ENCODE measurements around the gene KDSR.
"Not testable (repeated sequence)": the region's sequence is repeated elsewhere in the genome, so short reads cannot be mapped to it uniquely, and the experiment has no call there.

The KDSR gene

DNA sequence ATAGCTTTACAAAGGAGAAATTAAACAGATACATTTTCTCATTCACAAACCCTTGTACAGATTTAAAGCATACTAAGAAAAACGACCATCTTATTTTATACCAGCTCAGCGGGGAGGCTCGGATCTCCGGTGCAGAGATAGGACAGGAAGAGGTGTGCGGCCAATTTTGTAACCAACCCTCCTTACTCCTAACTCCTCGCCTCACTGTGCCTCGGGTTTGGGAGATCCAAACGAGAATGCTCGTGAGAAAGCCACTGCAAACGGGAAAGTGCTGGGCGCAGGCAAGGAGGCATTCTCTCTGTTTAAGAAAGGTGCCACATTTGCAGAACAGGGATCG lies 1.2 kb downstream of the KDSR start:
- DNase-seq = no peak

DNA sequence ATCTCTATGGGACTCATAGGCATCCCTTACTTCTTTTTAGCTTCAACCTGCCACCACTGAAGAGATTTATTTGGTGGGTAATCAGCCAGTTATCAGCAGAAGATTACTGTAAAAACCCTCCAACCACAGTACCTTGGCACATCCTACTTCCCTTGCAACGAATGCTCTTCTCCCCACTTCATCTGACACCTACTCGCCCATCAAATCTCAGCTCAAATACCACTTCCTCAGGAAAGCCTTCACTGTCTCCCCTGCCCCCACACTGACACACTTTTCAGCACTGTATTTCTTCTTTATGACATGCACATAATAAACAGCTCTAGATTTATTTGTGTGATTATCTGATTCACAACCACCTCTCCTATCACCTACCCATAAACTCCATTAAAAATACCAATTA lies 3.1 kb downstream of the KDSR start:
- no peak for DNase-seq

DNA sequence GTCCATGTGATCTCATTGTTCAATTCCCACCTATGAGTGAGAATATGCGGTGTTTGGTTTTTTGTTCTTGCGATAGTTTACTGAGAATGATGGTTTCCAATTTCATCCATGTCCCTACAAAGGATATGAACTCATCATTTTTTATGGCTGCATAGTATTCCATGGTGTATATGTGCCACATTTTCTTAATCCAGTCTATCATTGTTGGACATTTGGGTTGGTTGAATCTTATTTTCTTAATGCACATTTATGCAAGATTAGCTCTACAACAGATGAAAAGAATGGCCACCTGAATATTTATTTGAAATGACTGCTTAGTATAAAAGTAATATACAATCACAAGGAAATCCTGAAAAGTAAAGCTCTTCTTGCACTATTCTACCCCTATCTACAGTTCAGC lies 3.6 kb downstream of the KDSR start:
- DNase-seq = not testable (repeated sequence)

DNA sequence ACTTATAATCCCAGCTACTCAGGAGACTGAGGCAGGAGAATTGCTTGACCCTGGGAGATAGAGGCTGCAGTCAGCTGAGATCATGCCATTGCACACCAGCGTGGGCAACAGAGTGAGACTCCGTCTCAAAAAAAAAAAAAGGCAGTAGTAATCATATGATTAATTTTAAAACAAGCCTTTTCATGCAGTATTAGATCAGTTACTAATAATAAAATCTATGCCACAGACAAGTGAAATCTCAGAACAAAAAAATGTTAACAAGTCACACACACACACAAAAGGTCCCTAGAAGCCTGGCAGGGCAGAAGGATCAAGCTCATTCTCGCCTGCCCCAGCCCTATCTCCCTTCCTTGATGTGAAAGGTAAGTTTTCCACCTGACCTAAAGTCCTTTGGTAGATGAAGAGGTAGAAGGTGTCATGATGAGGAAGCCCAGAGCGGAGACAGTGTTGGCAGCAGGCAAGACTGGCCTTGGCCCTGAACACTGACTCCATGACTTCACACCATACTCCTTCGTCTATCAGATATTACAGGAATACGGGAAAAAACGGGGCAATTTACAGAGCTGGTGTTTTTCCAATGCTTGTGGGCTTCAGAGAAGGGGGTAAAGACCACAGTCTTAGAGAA lies 10.6 kb downstream of the KDSR start:
- DNase-seq = no peak

GRCh38 chr18:63350230-63350629 lies 16.8 kb downstream of the KDSR start:
- DNase-seq = no peak

DNA sequence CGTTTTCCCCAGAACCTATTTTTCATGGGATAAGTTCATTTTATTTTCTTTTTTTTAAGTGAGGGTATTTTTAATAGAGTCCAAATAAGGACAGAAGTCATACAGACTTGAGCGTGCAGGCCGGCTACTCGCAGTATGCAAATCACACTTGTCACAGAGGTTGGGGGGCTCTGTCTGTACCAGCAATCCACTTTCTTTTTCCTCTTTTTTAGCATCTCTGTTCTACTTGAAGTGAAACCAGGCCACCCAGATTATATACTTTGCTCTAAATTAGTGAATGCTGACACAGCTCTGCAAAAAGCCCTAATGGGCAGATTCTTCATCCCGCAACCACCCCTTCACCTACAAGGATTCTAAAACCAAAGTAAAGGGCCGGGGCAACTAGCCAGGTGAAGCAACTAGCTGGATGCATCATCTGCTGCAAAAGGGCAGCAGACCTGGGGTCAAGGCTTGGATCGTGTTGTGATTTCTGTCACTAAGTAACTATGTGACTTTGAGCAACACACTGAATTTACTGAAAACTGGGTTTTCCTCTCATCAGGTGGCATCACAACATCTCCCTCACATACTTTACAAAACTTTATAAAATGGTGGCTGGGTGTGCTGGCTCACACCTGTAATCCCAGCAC lies 18.4 kb downstream of the KDSR start:
- no peak for DNase-seq

DNA sequence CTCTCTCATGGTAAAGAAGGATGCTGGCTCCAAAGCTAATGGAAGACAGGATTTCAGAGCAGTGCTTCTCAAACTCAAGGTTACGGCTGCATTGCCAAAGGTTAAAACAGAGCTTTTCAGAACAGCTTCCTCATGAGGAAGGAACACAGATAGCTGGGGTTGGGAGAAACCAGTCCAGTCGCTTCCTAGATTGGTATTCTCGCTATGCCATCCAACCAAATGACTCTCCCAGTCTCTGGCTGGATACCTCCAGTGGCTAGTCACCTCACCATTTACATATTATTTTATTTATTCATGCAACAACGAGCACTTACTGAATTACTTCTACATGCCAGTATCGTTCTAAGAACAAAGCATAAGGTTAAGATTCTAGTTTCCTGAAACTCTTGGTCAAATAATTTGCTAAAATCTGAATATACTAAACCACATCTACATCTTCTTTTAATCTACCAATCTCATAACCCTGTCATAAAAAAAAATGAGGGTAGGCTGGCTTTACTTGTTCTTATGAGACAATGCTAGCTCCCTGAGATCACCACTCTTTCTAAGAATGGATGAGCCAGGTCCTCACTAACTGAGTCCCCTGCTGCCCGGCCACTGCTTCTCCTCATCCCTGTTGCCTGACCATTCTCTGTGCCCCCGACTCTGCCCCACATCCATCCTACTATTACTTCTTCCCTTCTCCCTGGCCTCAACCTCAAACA lies 20.4 kb downstream of the KDSR start:
- no peak for DNase-seq

DNA sequence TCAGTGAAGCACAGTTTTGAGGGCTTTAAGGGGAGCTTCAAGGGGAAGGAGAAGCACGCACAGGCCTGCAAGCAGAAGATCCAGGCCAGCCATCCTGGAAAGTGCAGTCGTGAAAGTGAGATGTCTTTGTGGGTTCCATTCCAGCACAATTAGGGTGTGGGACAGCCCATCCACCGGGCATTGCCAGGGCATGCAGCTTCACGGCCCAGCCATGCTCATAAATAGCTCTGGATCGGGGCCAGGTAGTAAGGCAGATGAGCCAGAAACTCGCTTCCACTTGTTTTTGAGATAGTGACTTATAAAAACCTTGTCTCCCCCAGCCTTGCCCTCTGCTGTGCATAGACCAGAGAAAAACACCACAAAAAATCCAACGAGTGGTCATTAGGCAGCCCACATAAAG lies 21.0 kb downstream of the KDSR start:
- no peak for DNase-seq

DNA sequence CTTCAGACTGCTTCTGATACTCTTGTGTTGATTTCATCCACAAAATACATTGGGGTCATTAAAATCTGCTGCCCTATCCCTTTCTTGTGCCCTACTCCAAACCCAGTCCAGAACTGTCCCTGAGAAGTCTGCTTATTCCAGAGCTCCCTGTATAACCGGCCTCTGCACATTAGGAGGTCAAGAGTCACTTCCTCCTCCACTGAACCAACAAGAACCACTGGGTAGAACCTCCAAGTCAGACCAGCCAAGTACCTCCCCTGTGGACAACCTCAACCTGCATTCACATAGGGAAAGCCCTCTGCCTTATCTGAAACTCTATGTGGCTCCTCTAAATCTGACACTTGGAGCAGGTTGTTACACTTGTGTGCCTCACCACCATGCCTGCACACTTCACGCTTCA lies 22.1 kb downstream of the KDSR start:
- no peak for DNase-seq

DNA sequence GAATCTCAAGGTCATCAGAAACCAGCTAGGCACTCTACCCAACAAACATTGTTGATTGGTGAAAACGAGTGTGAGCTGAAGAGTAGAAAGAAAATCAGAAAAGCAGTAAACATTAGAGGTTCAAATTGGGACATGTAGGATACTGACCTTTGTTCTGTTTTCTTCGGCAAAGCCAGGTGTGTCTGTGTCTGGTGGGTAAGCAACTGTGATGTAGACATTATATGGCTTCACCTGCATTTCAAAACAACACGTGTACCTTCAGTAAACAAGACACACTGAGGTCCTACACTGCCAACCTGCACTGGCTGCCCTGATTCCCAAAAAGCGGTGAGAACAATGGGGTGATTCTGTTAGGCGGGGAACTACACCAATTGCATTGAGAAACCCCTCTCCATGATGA lies 22.7 kb downstream of the KDSR start:
- DNase-seq = no peak

DNA sequence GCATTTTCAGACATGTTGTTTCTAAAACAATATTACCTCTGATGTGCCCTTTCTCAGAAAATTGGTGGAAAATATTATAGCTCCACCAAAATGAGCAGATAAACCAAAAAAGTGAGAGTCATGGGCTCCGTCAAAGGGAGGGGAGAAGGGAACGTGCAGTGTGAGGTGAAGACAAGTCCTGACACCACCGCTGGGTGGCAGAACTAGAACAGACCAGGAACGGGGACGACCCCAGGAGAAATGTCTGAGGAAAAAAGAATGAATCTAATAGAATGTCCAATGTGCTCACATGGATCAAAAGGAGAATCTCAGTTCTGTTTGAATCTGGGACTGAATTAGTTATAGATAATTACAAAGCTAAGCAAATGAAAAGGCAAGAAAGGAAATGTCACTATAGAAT lies 24.8 kb downstream of the KDSR start:
- DNase-seq = peak; percentile 34

GRCh38 chr18:63339920-63340484 lies 27.0 kb downstream of the KDSR start:
- DNase-seq = no peak

DNA sequence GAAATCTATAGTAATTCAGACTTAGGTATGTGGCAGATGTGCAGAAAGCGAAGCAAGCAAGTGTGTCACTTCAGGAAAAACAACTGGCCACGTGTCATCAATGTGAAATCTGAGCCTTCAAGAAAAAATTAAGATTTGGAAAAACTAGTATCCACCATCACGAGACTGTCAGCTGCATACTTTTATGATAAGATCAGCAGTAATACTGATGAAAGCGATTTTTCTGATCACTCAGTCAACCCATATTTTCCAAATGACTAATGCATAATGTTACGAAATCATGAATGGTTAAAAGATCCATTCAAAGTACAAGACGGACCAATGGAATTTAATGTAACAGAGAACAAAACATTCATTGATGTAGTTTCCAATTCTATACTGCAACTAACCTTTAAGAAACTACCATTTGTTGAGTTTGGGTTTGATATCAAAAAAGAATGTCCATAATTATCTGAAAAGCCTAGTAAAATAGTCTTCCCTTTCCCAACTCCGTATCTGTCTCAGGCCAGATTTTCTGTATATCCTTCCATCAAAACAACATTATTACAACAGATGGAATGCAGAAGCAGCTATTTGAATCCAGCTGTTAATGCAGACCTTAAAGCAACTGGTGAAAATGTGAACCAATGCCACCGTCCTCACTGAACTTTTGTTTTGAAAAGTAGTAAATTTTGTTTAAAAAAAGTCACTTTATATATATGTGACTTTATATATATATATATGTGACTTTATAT lies 30.5 kb downstream of the KDSR start:
- no peak for DNase-seq

GRCh38 chr18:63331105-63331504 lies 35.9 kb downstream of the KDSR start:
- DNase-seq = no peak

DNA sequence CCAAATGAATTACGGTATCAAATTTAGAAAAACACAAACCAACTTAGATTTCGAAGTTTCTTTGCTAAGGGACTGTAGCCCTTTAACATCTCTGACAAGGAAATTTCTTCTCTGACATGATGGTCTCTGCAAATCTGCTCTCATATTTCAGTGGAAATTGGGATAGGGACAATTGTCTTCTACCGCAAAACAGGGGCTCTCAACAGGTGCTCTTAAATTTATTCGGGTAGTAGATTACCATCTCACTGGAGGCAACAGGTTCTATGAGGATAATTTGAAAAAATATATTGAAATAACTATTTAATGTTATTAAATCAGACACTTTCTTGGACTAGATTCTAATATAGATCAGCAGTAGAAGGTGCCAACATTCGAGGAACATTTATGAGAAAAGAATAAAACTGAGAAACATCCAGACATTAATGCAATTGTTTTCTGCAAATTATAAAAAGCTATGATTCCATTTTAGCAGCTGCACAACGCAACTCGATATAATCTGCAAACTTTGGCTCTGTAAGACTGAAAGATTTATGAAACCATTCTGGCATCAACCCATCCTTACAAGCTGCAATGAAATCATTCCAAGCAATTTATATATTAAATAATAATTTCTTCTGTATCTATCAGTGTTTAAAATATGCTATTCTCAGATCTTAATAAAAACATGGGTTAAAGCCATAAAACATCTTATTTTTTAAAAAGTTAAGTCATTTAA lies 37.4 kb downstream of the KDSR start:
- DNase-seq = no peak

GRCh38 chr18:63326011-63326410 lies 41.0 kb downstream of the KDSR start:
- no peak for DNase-seq

DNA sequence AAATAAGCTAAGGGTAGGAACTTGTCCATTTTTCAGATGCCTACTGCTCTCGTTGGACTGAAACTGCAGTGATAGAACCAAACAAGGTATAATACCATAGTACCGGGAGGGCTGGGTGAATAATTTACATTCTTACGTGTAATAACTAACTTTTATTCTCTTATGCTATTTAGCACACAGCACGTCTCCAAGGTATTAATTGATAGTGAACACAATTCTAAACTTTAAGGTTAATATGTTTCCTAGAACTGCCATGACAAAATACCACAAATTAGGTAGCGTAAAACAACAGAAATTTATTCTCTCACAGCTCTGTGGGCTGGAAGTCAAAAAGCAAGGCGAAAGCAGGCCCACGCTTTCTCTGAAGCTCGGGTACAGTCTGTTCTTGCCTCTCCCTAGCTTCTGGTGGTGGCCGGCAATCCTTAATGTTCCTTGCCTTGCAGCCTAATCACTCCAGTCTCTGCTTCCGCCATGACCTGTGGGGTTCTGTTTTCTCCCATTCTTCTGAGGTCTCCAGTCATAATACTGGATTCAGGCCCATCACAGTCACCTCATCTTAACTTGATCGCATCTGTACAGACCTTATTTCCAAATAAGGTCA lies 41.8 kb downstream of the KDSR start:
- DNase-seq = no peak

DNA sequence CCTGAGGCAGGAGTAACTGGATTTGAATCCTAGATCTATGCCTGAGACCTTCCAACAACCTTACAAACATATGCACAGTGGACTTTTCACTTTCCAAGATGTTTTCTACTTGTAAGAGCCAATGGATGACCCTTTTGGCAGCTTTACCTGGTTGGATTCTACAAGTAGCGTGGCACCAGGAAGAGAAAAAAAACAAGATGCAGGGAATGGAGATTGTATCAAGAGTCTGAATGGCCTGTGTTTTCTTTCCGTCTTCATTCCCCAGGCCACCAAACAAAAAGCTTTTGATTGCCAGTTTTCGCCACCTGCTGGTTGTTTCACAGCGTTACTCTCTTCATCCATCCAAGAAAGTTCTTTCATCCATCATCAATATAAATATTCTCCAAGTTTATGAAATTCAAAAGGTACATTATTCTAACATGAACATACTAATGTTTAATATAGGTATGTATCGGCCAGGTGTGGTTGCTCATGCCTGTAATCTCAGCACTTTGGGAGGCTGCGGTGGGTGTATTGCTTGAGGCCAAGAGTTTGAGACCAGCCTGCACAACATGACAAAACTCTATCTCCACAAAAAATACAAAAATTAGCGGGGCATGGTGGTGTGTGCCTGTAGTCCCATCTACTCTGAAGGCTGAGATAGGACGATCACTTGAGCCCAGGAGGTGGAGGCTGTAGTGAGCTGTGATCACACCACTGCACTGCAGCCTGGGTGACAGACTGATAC lies 43.9 kb downstream of the KDSR start:
- peak; percentile 83 for DNase-seq

GRCh38 chr18:63322206-63322605 lies 44.8 kb downstream of the KDSR start:
- DNase-seq = no peak

DNA sequence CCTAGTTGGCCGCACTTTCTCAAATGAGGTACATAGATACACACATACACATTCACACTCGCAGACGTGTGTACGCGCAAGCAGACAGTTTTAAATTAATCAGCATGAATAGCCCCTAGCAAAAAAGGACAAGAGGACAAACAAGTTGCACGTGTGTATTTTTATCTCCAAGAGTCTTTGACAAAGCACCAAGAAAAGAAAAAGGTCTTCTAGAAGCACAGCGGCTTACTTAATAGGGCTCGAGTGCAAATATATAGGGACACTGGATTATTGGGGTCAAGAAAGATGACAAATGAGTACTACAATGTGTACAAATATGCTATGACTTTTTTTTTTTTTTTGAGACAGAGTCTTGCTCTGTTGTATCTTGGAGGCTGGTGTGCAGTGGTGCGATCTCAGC lies 45.7 kb downstream of the KDSR start:
- DNase-seq = peak; percentile 57

GRCh38 chr18:63320975-63321265 lies 46.1 kb downstream of the KDSR start:
- peak; percentile 73 for DNase-seq

Data from NCI-H526 treated with DMSO at 0.1 percent for 48 hours (cell line).